CD4-positive, alpha-beta T cell (primary cell): ENCODE measurements around the gene KCTD15. TPM values are rescaled to one million over a fixed set of nuclear protein-coding genes. Genes with fewer than 3 reads are reported as not detected.
A peak's percentile ranks its signal among the peaks of the same experiment; 100 is the strongest.

ENCODE experiments used
- ATAC-seq: fragments of 200-7000 bp; cut with Tn5 transposase; one replicate; pipeline ENCODE4 v1.10.0; 2022; ENCODE audit warnings: mild to moderate bottlenecking; ENCODE audit not compliant: poor library complexity
- CTCF ChIA-PET: fragments of 350-600 bp; sonication (Branson Sonifier 250); formaldehyde crosslinking; loops from one replicate; lab custom pipeline; 2021; ENCODE audit warnings: antibody characterized with exemption, inconsistent platforms; lab: Charles Lee
- POLR2A ChIA-PET: fragments of 350-600 bp; sonication (Branson Sonifier 250); formaldehyde crosslinking; loops from one replicate; lab custom pipeline; 2021; ENCODE audit warnings: antibody characterized with exemption, inconsistent platforms; lab: Charles Lee
- DNase-seq, 14 experiments: peaks; one replicate each; pipeline ENCODE4 v3.0.0-alpha.2; 2013 to 2020; ENCODE audit warnings: mixed read lengths in 2 of 14
- H3K27ac ChIP-seq, 2 donors: one replicate each; pipeline versions ENCODE4 v1.5.1 to v1.7.0; 2013; ENCODE audit warnings: low read length in 2 of 2, low read depth in 1 of 2, mild to moderate bottlenecking in 1 of 2
- H3K27me3 ChIP-seq, 2 experiments: 1 replicate in 1 of 2; 2 replicates in 1 of 2; pipeline versions ENCODE4 v1.6.1 to v1.7.0; 2013; ENCODE audit warnings: low read length in 2 of 2, control low read depth in 1 of 2, mild to moderate bottlenecking in 1 of 2, moderate library complexity in 1 of 2; ENCODE audit not compliant: insufficient read depth in 2 of 2, control insufficient read depth in 1 of 2
- H3K36me3 ChIP-seq: one replicate; pipeline ENCODE4 v1.6.1; 2013; ENCODE audit warnings: low read length, control low read depth; ENCODE audit not compliant: insufficient read depth
- H3K4me1 ChIP-seq: one replicate; pipeline ENCODE4 v1.6.1; 2013; ENCODE audit warnings: low read length, control low read depth; ENCODE audit not compliant: insufficient read depth
- H3K4me3 ChIP-seq: one replicate; pipeline ENCODE4 v1.5.1; 2013; ENCODE audit warnings: mild to moderate bottlenecking, low read length, moderate library complexity
- H3K9me3 ChIP-seq, 2 experiments: 1 replicate in 1 of 2; 2 replicates in 1 of 2; pipeline versions ENCODE4 v1.6.1 to v1.7.0; 2013; ENCODE audit warnings: low read length in 2 of 2, mild to moderate bottlenecking in 2 of 2, control low read depth in 1 of 2, moderate library complexity in 1 of 2; ENCODE audit not compliant: control insufficient read depth in 1 of 2, insufficient read depth in 1 of 2
- H3K27ac Mint-ChIP-seq: one replicate; pipeline ENCODE4 v1.8.0; 2020; ENCODE audit warnings: mixed read lengths
- H3K27me3 Mint-ChIP-seq: one replicate; pipeline ENCODE4 v1.8.0; 2021; ENCODE audit warnings: mixed read lengths
- H3K36me3 Mint-ChIP-seq: one replicate; pipeline ENCODE4 v1.8.0; 2021; ENCODE audit warnings: low read depth, mixed read lengths
- H3K4me1 Mint-ChIP-seq: one replicate; pipeline ENCODE4 v1.8.0; 2021; ENCODE audit warnings: low read depth, mixed read lengths
- H3K4me3 Mint-ChIP-seq: one replicate; pipeline ENCODE4 v1.8.0; 2020; ENCODE audit warnings: mild to moderate bottlenecking, mixed read lengths
- H3K9me3 Mint-ChIP-seq: one replicate; pipeline ENCODE4 v1.8.0; 2020; ENCODE audit warnings: mixed read lengths
- CTCF ChIP-seq: fragments of 200-600 bp; IDR thresholded peaks from one replicate; pipeline ENCODE4 v1.8.0; 2022; ENCODE audit warnings: antibody characterized with exemption, mild to moderate bottlenecking
- intact Hi-C, 2 experiments: fragments of 100-400 bp; cut with DNase I in 1 of 2; cut with micrococcal nuclease in 1 of 2; formaldehyde crosslinking; loops; one replicate each; pipeline versions ENCODE4 v1.15.1 to v1.9.0; 2023 to 2025; cut with DNase I, micrococcal nuclease
- total RNA-seq, 174 experiments: library from RNA in 2 of 174; stranded (reverse) in 2 of 174; gene quantifications; one replicate each; pipeline ENCODE4 v1.2.3 and lab custom pipeline; 2021 to 2026

Gene KCTD15
- total RNA-seq, 2 experiments from 2014 or later, result 3.6 to 3.9 TPM

GRCh38 chr19:33766623-33767022, 30.0 kb upstream of the KCTD15 start:
- H3K4me1 ChIP-seq, result peaks cover 3% of the 10 kb centered on the region
- peaks cover 0 to 9% of the 10 kb centered on the region in 2 experiments for H3K9me3 ChIP-seq
- peaks cover 40% of the 10 kb centered on the region for H3K27me3 Mint-ChIP-seq
- H3K27ac Mint-ChIP-seq, result no peak overlapping the region
- DNase-seq, result no peak
- H3K36me3 Mint-ChIP-seq, result no peaks in the 10 kb centered on the region
- H3K27ac ChIP-seq, result no peak overlapping the region
- no peaks in the 10 kb centered on the region for H3K4me1 Mint-ChIP-seq
- POLR2A ChIA-PET, result no interaction called here
- H3K36me3 ChIP-seq, result no peaks in the 10 kb centered on the region
- peaks cover 0 to 6% of the 10 kb centered on the region in 2 experiments for H3K27me3 ChIP-seq
- intact Hi-C loops, result no loop called here
- H3K4me3 ChIP-seq, result no peak overlapping the region
- H3K9me3 Mint-ChIP-seq, result no peaks in the 10 kb centered on the region
- no peak overlapping the region for H3K4me3 Mint-ChIP-seq
- ATAC-seq, result no peak
- TF ChIP-seq CTCF, result no peak
- CTCF ChIA-PET, result no interaction called here

- intact Hi-C loops, result no loop called here
- Histone ChIP-seq H3K4me1 (peaks cover 3% of the 10 kb centered on the region), H3K27me3 (peaks cover 0 to 6% of the 10 kb centered on the region in 2 experiments), H3K27ac (no peak overlapping the region), H3K36me3 (no peaks in the 10 kb centered on the region), H3K4me3 (no peak overlapping the region), H3K9me3 (peaks cover 0 to 9% of the 10 kb centered on the region in 2 experiments)
- H3K4me3 Mint-ChIP-seq, result no peak overlapping the region
- no peaks in the 10 kb centered on the region for H3K36me3 Mint-ChIP-seq
- peaks cover 41% of the 10 kb centered on the region for H3K27me3 Mint-ChIP-seq
- no peaks in the 10 kb centered on the region for H3K4me1 Mint-ChIP-seq
- no peaks in the 10 kb centered on the region for H3K9me3 Mint-ChIP-seq
- no peak for ATAC-seq
- peak in 1 of 14 experiments; percentile 26 for DNase-seq
- ChIA-PET POLR2A (no interaction called here), CTCF (interaction anchor here (2.9 kb wide), 1 partner anchor 10 kb away, joined by 16 read pairs; no protein-coding TSS in a partner anchor)
- TF ChIP-seq CTCF, result no peak
- H3K27ac Mint-ChIP-seq, result no peak overlapping the region
These were observed 28.7 kb upstream of the KCTD15 start for GRCh38 chr19:33767898-33768413.

GRCh38 chr19:33769208-33769607, 27.5 kb upstream of the KCTD15 start:
- Histone ChIP-seq H3K4me3 (no peak overlapping the region), H3K27ac (no peak overlapping the region), H3K36me3 (no peaks in the 10 kb centered on the region), H3K27me3 (peaks cover 0 to 6% of the 10 kb centered on the region in 2 experiments), H3K9me3 (peaks cover 0 to 9% of the 10 kb centered on the region in 2 experiments), H3K4me1 (peaks cover 3% of the 10 kb centered on the region)
- ChIA-PET CTCF (interaction anchor here (2.9 kb wide), 1 partner anchor 9 kb away, joined by 16 read pairs; no protein-coding TSS in a partner anchor), POLR2A (no interaction called here)
- intact Hi-C loops, result no loop called here
- Mint-ChIP-seq H3K4me1 (no peaks in the 10 kb centered on the region), H3K27ac (no peak overlapping the region), H3K4me3 (no peak overlapping the region), H3K27me3 (peaks cover 41% of the 10 kb centered on the region), H3K9me3 (no peaks in the 10 kb centered on the region), H3K36me3 (no peaks in the 10 kb centered on the region)
- no peak for TF ChIP-seq CTCF
- no peak for ATAC-seq
- DNase-seq, result no peak
